HepG2 (cell line): ENCODE data around the gene GLIPR1.

ENCODE experiments used
- ATF3 ChIP-seq: sonication (generic); formaldehyde crosslinking; IDR thresholded peaks from 2 replicates; pipeline ENCODE4 v1.4.0; 2020; ENCODE audit warnings: missing genetic modification reagents
- CTCF ChIP-seq: sonication (generic); formaldehyde crosslinking; IDR thresholded peaks from 2 replicates; pipeline ENCODE4 v1.5.0; 2020; ENCODE audit warnings: mild to moderate bottlenecking, missing genetic modification reagents, moderate library complexity
- EP300 ChIP-seq, 3 experiments: sonication (generic) in 1 of 3; formaldehyde crosslinking in 1 of 3; IDR thresholded peaks; 2 replicates each; pipeline versions ENCODE4 v1.5.1 to v1.6.1; 2011 to 2020; ENCODE audit warnings: low read depth in 2 of 3, low read length in 2 of 3, borderline replicate concordance in 1 of 3, improper control_type of control experiment in 1 of 3, mild to moderate bottlenecking in 1 of 3, missing genetic modification reagents in 1 of 3, moderate library complexity in 1 of 3
- HCFC1 ChIP-seq: fragments of 150-350 bp; IDR thresholded peaks from 2 replicates; pipeline ENCODE4 v1.6.1; 2014; ENCODE audit warnings: low read depth, low read length
- HINFP ChIP-seq: sonication (generic); formaldehyde crosslinking; IDR thresholded peaks from 2 replicates; pipeline ENCODE4 v1.4.0; 2020; ENCODE audit warnings: low read depth, mild to moderate bottlenecking, missing genetic modification reagents
- REPIN1 ChIP-seq: sonication (generic); formaldehyde crosslinking; IDR thresholded peaks from 2 replicates; pipeline ENCODE4 v1.8.0; 2022; ENCODE audit warnings: missing genetic modification reagents, low read depth, mild to moderate bottlenecking, borderline replicate concordance
- ZFP36 ChIP-seq: fragments of 150-350 bp; IDR thresholded peaks from 2 replicates; pipeline ENCODE4 v1.6.1; 2018; ENCODE audit warnings: borderline replicate concordance, low read length, low read depth; ENCODE audit not compliant: partially characterized antibody
- ZNF142 ChIP-seq: sonication (generic); formaldehyde crosslinking; IDR thresholded peaks from 2 replicates; pipeline ENCODE4 v1.4.0; 2020; ENCODE audit warnings: missing genetic modification reagents
- ZNF547 ChIP-seq: sonication (generic); formaldehyde crosslinking; IDR thresholded peaks from 2 replicates; pipeline ENCODE4 v1.5.1; 2020; ENCODE audit warnings: mild to moderate bottlenecking, missing genetic modification reagents

GRCh38 chr12:75438059-75438754, 42.3 kb upstream of the GLIPR1 start:
- TF ChIP-seq ZNF142 (no peak), HINFP (CRISPR knock-in tag) (no peak), ZNF547 (CRISPR knock-in tag) (no peak), CTCF (CRISPR knock-in tag) (no peak), HCFC1 (no peak), ATF3 (no peak), REPIN1 (CRISPR knock-in tag) (no peak), EP300 (IDR thresholded peaks at IDR 0.05; ENCODE audit: low read depth in 2 of 2, low read length in 2 of 2) (no peak), EP300 (CRISPR knock-in tag; IDR thresholded peaks at IDR 0.05; ENCODE audit: borderline replicate concordance) (no peak), ZFP36 (no peak)
